ES-I3 (cell line): ENCODE results near the gene KIF26A.

ENCODE experiments used
- H3K36me3 ChIP-seq: 2 replicates; pipeline ENCODE4 v1.6.1; 2013; ENCODE audit warnings: mild to moderate bottlenecking, low read length, control low read depth, moderate library complexity; ENCODE audit not compliant: insufficient read depth
- H3K4me1 ChIP-seq: 2 replicates; pipeline ENCODE4 v1.6.1; 2013; ENCODE audit warnings: mild to moderate bottlenecking, control low read depth, low read length; ENCODE audit not compliant: insufficient read depth
- H3K9ac ChIP-seq: 2 replicates; pipeline ENCODE4 v1.6.1; 2013; ENCODE audit warnings: low read depth, mild to moderate bottlenecking, low read length, moderate library complexity
- H3K9me3 ChIP-seq: 2 replicates; pipeline ENCODE4 v1.6.1; 2013; ENCODE audit warnings: mild to moderate bottlenecking, low read length, moderate library complexity; ENCODE audit not compliant: control insufficient read depth, insufficient read depth

KIF26A gene

GRCh38 chr14:104106471-104106991, 31.9 kb upstream of the KIF26A start:
- H3K36me3 ChIP-seq: no peaks in the 10 kb centered on the region
- H3K9ac ChIP-seq: no peak overlapping the region
- peaks cover 8% of the 10 kb centered on the region; the same call in 1 of the 2 replicates for H3K4me1 ChIP-seq
- H3K9me3 ChIP-seq: no peaks in the 10 kb centered on the region

GRCh38 chr14:104107101-104107581, 31.2 kb upstream of the KIF26A start:
- Histone ChIP-seq H3K36me3 (no peaks in the 10 kb centered on the region), H3K9me3 (no peaks in the 10 kb centered on the region), H3K9ac (no peak overlapping the region), H3K4me1 (peaks cover 8% of the 10 kb centered on the region; the same call in 1 of the 2 replicates)

GRCh38 chr14:104107611-104108569, 30.5 kb upstream of the KIF26A start:
- Histone ChIP-seq H3K9me3 (no peaks in the 10 kb centered on the region), H3K9ac (no peak overlapping the region), H3K4me1 (peaks cover 8% of the 10 kb centered on the region; the same call in 1 of the 2 replicates), H3K36me3 (no peaks in the 10 kb centered on the region)

- no peak overlapping the region for H3K9ac ChIP-seq
These were observed 29.5 kb upstream of the KIF26A start for GRCh38 chr14:104108570-104109541.

GRCh38 chr14:104109731-104110361, 28.5 kb upstream of the KIF26A start:
- Histone ChIP-seq H3K4me1 (peaks cover 8% of the 10 kb centered on the region; the same call in 1 of the 2 replicates), H3K9me3 (no peaks in the 10 kb centered on the region), H3K36me3 (no peaks in the 10 kb centered on the region), H3K9ac (no peak overlapping the region)

More at GRCh38 chr14:104108570-104109541, 29.5 kb upstream of the KIF26A start:
- Histone ChIP-seq H3K4me1 (peaks cover 8% of the 10 kb centered on the region; the same call in 1 of the 2 replicates), H3K9me3 (no peaks in the 10 kb centered on the region), H3K36me3 (no peaks in the 10 kb centered on the region)

GRCh38 chr14:104110491-104111209, 27.7 kb upstream of the KIF26A start:
- H3K9ac ChIP-seq: no peak overlapping the region
- no peaks in the 10 kb centered on the region for H3K9me3 ChIP-seq
- peaks cover 8% of the 10 kb centered on the region; the same call in 1 of the 2 replicates for H3K4me1 ChIP-seq
- no peaks in the 10 kb centered on the region for H3K36me3 ChIP-seq

GRCh38 chr14:104111301-104112112, 26.9 kb upstream of the KIF26A start:
- Histone ChIP-seq H3K36me3 (no peaks in the 10 kb centered on the region), H3K9me3 (no peaks in the 10 kb centered on the region), H3K4me1 (peaks cover 8% of the 10 kb centered on the region; the same call in 1 of the 2 replicates), H3K9ac (no peak overlapping the region)

GRCh38 chr14:104112113-104112505, 26.3 kb upstream of the KIF26A start:
- no peak overlapping the region for H3K9ac ChIP-seq
- H3K36me3 ChIP-seq: no peaks in the 10 kb centered on the region
- H3K4me1 ChIP-seq: peaks cover 8% of the 10 kb centered on the region; the same call in 1 of the 2 replicates
- H3K9me3 ChIP-seq: no peaks in the 10 kb centered on the region

- Histone ChIP-seq H3K9ac (no peak overlapping the region), H3K4me1 (peaks cover 8% of the 10 kb centered on the region; the same call in 1 of the 2 replicates), H3K9me3 (no peaks in the 10 kb centered on the region), H3K36me3 (no peaks in the 10 kb centered on the region)
These were observed 25.5 kb upstream of the KIF26A start for GRCh38 chr14:104112609-104113571.

- H3K4me1 ChIP-seq: peaks cover 1% of the 10 kb centered on the region; the same call in 1 of the 2 replicates
- H3K36me3 ChIP-seq: no peaks in the 10 kb centered on the region
- H3K9ac ChIP-seq: no peak overlapping the region
- no peaks in the 10 kb centered on the region for H3K9me3 ChIP-seq
These were observed 24.6 kb upstream of the KIF26A start for GRCh38 chr14:104113631-104114420.
